ENCODE results near the gene PTPN6. TPM values are rescaled to one million over a fixed set of nuclear protein-coding genes. Genes with fewer than 3 reads are reported as not detected.
A peak's percentile ranks its signal among the peaks of the same experiment; 100 is the strongest.

PTPN6 gene
- total and polyA plus RNA-seq, 2 of the 13 experiments (the other 11 are each of a cell fraction or from before 2014, with no cell fraction given), result 10.5 to 10.6 TPM

DNA sequence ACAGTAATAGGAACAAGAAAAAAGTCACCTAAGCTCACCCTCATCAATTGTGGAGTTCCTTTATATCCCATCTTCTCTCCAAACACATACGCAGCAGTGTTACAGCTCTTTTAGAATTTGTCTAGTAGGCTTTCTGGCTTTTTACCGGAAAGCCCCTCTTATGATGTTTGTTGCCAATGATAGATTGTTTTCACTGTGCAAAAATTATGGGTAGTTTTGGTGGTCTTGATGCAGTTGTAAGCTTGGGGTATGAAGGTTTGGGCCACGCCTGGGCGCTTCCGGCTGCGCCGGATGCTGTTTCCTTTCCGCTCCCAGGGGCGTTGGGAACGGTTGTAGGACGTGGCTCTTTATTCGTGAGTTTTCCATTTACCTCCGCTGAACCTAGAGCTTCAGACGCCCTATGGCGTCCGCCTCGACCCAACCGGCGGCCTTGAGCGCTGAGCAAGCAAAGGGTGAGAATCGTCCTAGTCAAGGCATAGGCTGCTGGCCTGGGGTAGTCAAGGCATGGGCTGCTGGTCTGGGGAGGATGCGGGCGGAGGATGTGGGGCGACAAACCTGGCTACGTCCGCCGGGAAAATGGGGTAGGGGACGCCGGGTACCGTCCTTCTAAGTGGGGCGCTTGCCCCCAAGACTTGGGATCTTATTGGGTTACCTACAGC lies 7.3 kb upstream of the PTPN6 start, which contains the start of the genes C12orf57 and RNU7-1 (continued):
- TF ChIP-seq, protein P1, sequence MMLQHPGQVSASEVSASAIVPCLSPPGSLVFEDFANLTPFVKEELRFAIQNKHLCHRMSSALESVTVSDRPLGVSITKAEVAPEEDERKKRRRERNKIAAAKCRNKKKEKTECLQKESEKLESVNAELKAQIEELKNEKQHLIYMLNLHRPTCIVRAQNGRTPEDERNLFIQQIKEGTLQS (CRISPR knock-in tag; IDR thresholded peaks at IDR 0.05), result peak; percentile 73
- TF ChIP-seq NFIB (CRISPR knock-in tag; IDR thresholded peaks at IDR 0.05; ENCODE audit: borderline replicate concordance) (no peak), ZNF329 (CRISPR knock-in tag; IDR thresholded peaks at IDR 0.05; ENCODE audit: low read depth) (peak; percentile 28; the same call in 1 of the 2 replicates), DMAP1 (CRISPR knock-in tag; IDR thresholded peaks at IDR 0.05) (peak; percentile 83), TMF1 (CRISPR knock-in tag; IDR thresholded peaks at IDR 0.05; ENCODE audit: low read depth) (peak; percentile 67; the same call in 1 of the 2 replicates), ZNF773 (CRISPR knock-in tag; IDR thresholded peaks at IDR 0.05; ENCODE audit: borderline replicate concordance) (no peak), REL (CRISPR knock-in tag; conservative IDR thresholded peaks at IDR 0.05) (peak; percentile 93), ZSCAN12 (CRISPR knock-in tag; IDR thresholded peaks at IDR 0.05) (peak; percentile 75; the same call in 1 of the 2 replicates), THAP11 (CRISPR knock-in tag; IDR thresholded peaks at IDR 0.05) (peak; percentile 84), ZBTB8A (CRISPR knock-in tag; IDR thresholded peaks at IDR 0.05; ENCODE audit: borderline replicate concordance, low read depth) (0 out of 2 replicates have a peak, but pooled peaks have one; percentile 55), E2F2 (CRISPR knock-in tag; IDR thresholded peaks at IDR 0.05; ENCODE audit: borderline replicate concordance) (0 out of 2 replicates have a peak, but pooled peaks have one; percentile 94), MYNN (CRISPR knock-in tag; IDR thresholded peaks at IDR 0.05; ENCODE audit: low read depth) (no peak; the same call in 1 of the 2 replicates), NCOA2 (CRISPR knock-in tag; IDR thresholded peaks at IDR 0.05) (peak; percentile 86), ZNF292 (CRISPR knock-in tag; IDR thresholded peaks at IDR 0.05; ENCODE audit: borderline replicate concordance, low read depth) (no peak), HMG20B (CRISPR knock-in tag; conservative IDR thresholded peaks at IDR 0.05) (peak; percentile 82; the same call in 1 of the 2 replicates), YEATS2 (CRISPR knock-in tag; IDR thresholded peaks at IDR 0.05; ENCODE audit: borderline replicate concordance) (no peak), TBX3 (IDR thresholded peaks at IDR 0.05; ENCODE audit: borderline replicate concordance) (no peak), ZNF546 (CRISPR knock-in tag; conservative IDR thresholded peaks at IDR 0.05) (peak; percentile 26; the same call in 1 of the 2 replicates)
- TF ChIP-seq, protein P2, sequence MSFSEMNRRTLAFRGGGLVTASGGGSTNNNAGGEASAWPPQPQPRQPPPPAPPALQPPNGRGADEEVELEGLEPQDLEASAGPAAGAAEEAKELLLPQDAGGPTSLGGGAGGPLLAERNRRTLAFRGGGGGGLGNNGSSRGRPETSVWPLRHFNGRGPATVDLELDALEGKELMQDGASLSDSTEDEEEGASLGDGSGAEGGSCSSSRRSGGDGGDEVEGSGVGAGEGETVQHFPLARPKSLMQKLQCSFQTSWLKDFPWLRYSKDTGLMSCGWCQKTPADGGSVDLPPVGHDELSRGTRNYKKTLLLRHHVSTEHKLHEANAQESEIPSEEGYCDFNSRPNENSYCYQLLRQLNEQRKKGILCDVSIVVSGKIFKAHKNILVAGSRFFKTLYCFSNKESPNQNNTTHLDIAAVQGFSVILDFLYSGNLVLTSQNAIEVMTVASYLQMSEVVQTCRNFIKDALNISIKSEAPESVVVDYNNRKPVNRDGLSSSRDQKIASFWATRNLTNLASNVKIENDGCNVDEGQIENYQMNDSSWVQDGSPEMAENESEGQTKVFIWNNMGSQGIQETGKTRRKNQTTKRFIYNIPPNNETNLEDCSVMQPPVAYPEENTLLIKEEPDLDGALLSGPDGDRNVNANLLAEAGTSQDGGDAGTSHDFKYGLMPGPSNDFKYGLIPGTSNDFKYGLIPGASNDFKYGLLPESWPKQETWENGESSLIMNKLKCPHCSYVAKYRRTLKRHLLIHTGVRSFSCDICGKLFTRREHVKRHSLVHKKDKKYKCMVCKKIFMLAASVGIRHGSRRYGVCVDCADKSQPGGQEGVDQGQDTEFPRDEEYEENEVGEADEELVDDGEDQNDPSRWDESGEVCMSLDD (CRISPR knock-in tag; IDR thresholded peaks at IDR 0.05; ENCODE audit: borderline replicate concordance), result no peak
- TF ChIP-seq, protein P3, sequence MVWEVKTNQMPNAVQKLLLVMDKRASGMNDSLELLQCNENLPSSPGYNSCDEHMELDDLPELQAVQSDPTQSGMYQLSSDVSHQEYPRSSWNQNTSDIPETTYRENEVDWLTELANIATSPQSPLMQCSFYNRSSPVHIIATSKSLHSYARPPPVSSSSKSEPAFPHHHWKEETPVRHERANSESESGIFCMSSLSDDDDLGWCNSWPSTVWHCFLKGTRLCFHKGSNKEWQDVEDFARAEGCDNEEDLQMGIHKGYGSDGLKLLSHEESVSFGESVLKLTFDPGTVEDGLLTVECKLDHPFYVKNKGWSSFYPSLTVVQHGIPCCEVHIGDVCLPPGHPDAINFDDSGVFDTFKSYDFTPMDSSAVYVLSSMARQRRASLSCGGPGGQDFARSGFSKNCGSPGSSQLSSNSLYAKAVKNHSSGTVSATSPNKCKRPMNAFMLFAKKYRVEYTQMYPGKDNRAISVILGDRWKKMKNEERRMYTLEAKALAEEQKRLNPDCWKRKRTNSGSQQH (CRISPR knock-in tag; IDR thresholded peaks at IDR 0.05; ENCODE audit: low read depth), result no peak; the same call in 1 of the 2 replicates
- TF ChIP-seq, protein P4, sequence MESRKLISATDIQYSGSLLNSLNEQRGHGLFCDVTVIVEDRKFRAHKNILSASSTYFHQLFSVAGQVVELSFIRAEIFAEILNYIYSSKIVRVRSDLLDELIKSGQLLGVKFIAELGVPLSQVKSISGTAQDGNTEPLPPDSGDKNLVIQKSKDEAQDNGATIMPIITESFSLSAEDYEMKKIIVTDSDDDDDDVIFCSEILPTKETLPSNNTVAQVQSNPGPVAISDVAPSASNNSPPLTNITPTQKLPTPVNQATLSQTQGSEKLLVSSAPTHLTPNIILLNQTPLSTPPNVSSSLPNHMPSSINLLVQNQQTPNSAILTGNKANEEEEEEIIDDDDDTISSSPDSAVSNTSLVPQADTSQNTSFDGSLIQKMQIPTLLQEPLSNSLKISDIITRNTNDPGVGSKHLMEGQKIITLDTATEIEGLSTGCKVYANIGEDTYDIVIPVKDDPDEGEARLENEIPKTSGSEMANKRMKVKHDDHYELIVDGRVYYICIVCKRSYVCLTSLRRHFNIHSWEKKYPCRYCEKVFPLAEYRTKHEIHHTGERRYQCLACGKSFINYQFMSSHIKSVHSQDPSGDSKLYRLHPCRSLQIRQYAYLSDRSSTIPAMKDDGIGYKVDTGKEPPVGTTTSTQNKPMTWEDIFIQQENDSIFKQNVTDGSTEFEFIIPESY (CRISPR knock-in tag; IDR thresholded peaks at IDR 0.05), result peak; percentile 50; the same call in 1 of the 2 replicates
